ENCODE results near the gene OXCT1. TPM values are rescaled to one million over a fixed set of nuclear protein-coding genes. Genes with fewer than 3 reads are reported as not detected.

Gene OXCT1
- total RNA-seq, 2 donors from 2014 or later, result 15.2 to 25.3 TPM

- no peaks in the 10 kb centered on the region for H3K36me3 ChIP-seq
- H3K9me3 ChIP-seq, result no peaks in the 10 kb centered on the region
- no peaks in the 10 kb centered on the region for H3K27me3 ChIP-seq (replicated peaks; ENCODE audit: insufficient read depth)
- no peak overlapping the region for H3K27ac ChIP-seq
- 51% methylated on average over 3 of the region's 3 CpGs for WGBS
- DNase-seq (ENCODE audit: low spot score), result no peak
- TF ChIP-seq CTCF (IDR thresholded peaks at IDR 0.05) (no peak), POLR2AphosphoS5 (IDR thresholded peaks at IDR 0.05) (no peak), POLR2A (IDR thresholded peaks at IDR 0.05) (no peak)
- intact Hi-C loops (cut with DNase I), result no loop called here
- H3K4me3 ChIP-seq, result no peak overlapping the region
- H3K4me1 ChIP-seq (replicated peaks), result no peaks in the 10 kb centered on the region
These were observed 77.0 kb downstream of the OXCT1 start for GRCh38 chr5:41793141-41793770.

GRCh38 chr5:41790038-41790776 lies 80.0 kb downstream of the OXCT1 start:
- Histone ChIP-seq H3K27me3 (replicated peaks; ENCODE audit: insufficient read depth) (no peaks in the 10 kb centered on the region), H3K9me3 (no peaks in the 10 kb centered on the region), H3K36me3 (no peaks in the 10 kb centered on the region), H3K4me3 (no peak overlapping the region), H3K4me1 (replicated peaks) (no peaks in the 10 kb centered on the region), H3K27ac (no peak overlapping the region)
- TF ChIP-seq POLR2A (IDR thresholded peaks at IDR 0.05) (no peak), POLR2AphosphoS5 (IDR thresholded peaks at IDR 0.05) (no peak), CTCF (IDR thresholded peaks at IDR 0.05) (no peak)
- no peak for DNase-seq (ENCODE audit: low spot score)
- intact Hi-C loops (cut with DNase I), result no loop called here
- 70% methylated on average over 6 of the region's 6 CpGs for WGBS

- Histone ChIP-seq H3K4me1 (replicated peaks) (no peaks in the 10 kb centered on the region), H3K9me3 (no peaks in the 10 kb centered on the region), H3K36me3 (no peaks in the 10 kb centered on the region), H3K4me3 (no peak overlapping the region), H3K27me3 (replicated peaks; ENCODE audit: insufficient read depth) (no peaks in the 10 kb centered on the region), H3K27ac (no peak overlapping the region)
- TF ChIP-seq POLR2A (IDR thresholded peaks at IDR 0.05), result no peak
- intact Hi-C loops (cut with DNase I), result no loop called here
- no peak for DNase-seq (ENCODE audit: low spot score)
- WGBS, result 97% methylated on average over 1 of the region's 1 CpG
These were observed 80.8 kb downstream of the OXCT1 start for GRCh38 chr5:41789434-41789833.

- no peaks in the 10 kb centered on the region for H3K27me3 ChIP-seq (replicated peaks; ENCODE audit: insufficient read depth)
- intact Hi-C loops (cut with DNase I), result no loop called here
- no peak overlapping the region for H3K4me3 ChIP-seq
- no peaks in the 10 kb centered on the region for H3K4me1 ChIP-seq (replicated peaks)
- TF ChIP-seq POLR2AphosphoS5 (IDR thresholded peaks at IDR 0.05) (no peak), CTCF (IDR thresholded peaks at IDR 0.05) (no peak), POLR2A (IDR thresholded peaks at IDR 0.05) (no peak)
- no peaks in the 10 kb centered on the region for H3K36me3 ChIP-seq
- DNase-seq (ENCODE audit: low spot score), result no peak
- H3K27ac ChIP-seq, result no peak overlapping the region
- H3K9me3 ChIP-seq, result no peaks in the 10 kb centered on the region
- WGBS, result 31% methylated on average over 2 of the region's 2 CpGs
These were observed 81.3 kb downstream of the OXCT1 start for GRCh38 chr5:41788941-41789368.

- TF ChIP-seq CTCF (IDR thresholded peaks at IDR 0.05) (no peak), POLR2AphosphoS5 (IDR thresholded peaks at IDR 0.05) (no peak), POLR2A (IDR thresholded peaks at IDR 0.05) (no peak)
- Histone ChIP-seq H3K4me3 (no peak overlapping the region), H3K36me3 (no peaks in the 10 kb centered on the region), H3K4me1 (replicated peaks) (no peaks in the 10 kb centered on the region), H3K27ac (no peak overlapping the region), H3K9me3 (no peaks in the 10 kb centered on the region), H3K27me3 (replicated peaks; ENCODE audit: insufficient read depth) (no peaks in the 10 kb centered on the region)
- DNase-seq (ENCODE audit: low spot score), result no peak
- intact Hi-C loops (cut with DNase I), result no loop called here
- 92% methylated on average over 2 of the region's 2 CpGs for WGBS
These were observed 83.0 kb downstream of the OXCT1 start for GRCh38 chr5:41787265-41787664.

All from prostate gland (tissue), 2 donors.